GM20431 (cell line): ENCODE measurements around the gene ACD.

Source experiments
- in situ Hi-C: fragments of 300-500 bp; cut with MseI, MboI; formaldehyde crosslinking; loops from one replicate; pipeline ENCODE4 v1.15.0; 2020; ENCODE audit warnings: low sequenced_read_pairs; ENCODE audit not compliant: unreplicated experiment

ACD gene

GRCh38 chr16:67650023-67650422, 10.0 kb downstream of the ACD start:
- in situ Hi-C loops, result loop anchor here (10.0 kb wide), 1 partner anchor 105 kb away; no protein-coding TSS in a partner anchor

- in situ Hi-C loops, result no loop called here
Measured at GRCh38 chr16:67649494-67649931, 10.5 kb downstream of the ACD start.

GRCh38 chr16:67648764-67649407, 11.2 kb downstream of the ACD start:
- in situ Hi-C loops, result no loop called here

- in situ Hi-C loops, result no loop called here
Measured at GRCh38 chr16:67648088-67648763, 11.8 kb downstream of the ACD start.

GRCh38 chr16:67647681-67648080, 12.4 kb downstream of the ACD start:
- in situ Hi-C loops, result no loop called here

- in situ Hi-C loops, result no loop called here
Measured at GRCh38 chr16:67647111-67647651, 12.9 kb downstream of the ACD start.

GRCh38 chr16:67645397-67646121, 14.5 kb downstream of the ACD start:
- in situ Hi-C loops, result no loop called here

GRCh38 chr16:67644038-67644437, 16.0 kb downstream of the ACD start:
- in situ Hi-C loops, result no loop called here

- in situ Hi-C loops, result no loop called here
Measured at GRCh38 chr16:67641779-67642708, 18.0 kb downstream of the ACD start.

- in situ Hi-C loops, result no loop called here
Measured at GRCh38 chr16:67637625-67638024, 22.4 kb downstream of the ACD start.

GRCh38 chr16:67636713-67637112, 23.3 kb downstream of the ACD start:
- in situ Hi-C loops, result no loop called here

- in situ Hi-C loops, result no loop called here
Measured at GRCh38 chr16:67632415-67633172, 27.5 kb downstream of the ACD start.

GRCh38 chr16:67628216-67628615, 31.8 kb downstream of the ACD start:
- in situ Hi-C loops, result no loop called here

GRCh38 chr16:67613808-67614207, 46.3 kb downstream of the ACD start:
- in situ Hi-C loops, result no loop called here

GRCh38 chr16:67608364-67608763, 51.7 kb downstream of the ACD start:
- in situ Hi-C loops, result no loop called here
